ENCODE measurements around the gene TBC1D26. TPM values are rescaled to one million over a fixed set of nuclear protein-coding genes. Genes with fewer than 3 reads are reported as not detected.
"Not testable (repeated sequence)": the region's sequence is repeated elsewhere in the genome, so short reads cannot be mapped to it uniquely, and the experiment has no call there.

The TBC1D26 gene
- polyA plus RNA-seq (2013, experiment 1 of 4), result 2.0 TPM
- 1.7 TPM for polyA plus RNA-seq (2013, experiment 2 of 4)
- 2.6 TPM for polyA plus RNA-seq (2013, experiment 3 of 4)
- 4.7 TPM for polyA plus RNA-seq (2013, experiment 4 of 4)

- WGBS, 2 experiments, result 92 to 94% methylated on average over 9 of the region's 10 CpGs
- not testable (repeated sequence) for H3K4me1 ChIP-seq (ENCODE audit: control insufficient read depth, insufficient read depth, low read length); H3K27me3 ChIP-seq (ENCODE audit: control insufficient read depth, insufficient read depth, low read length, poor library complexity, severe bottlenecking); H3K9me3 ChIP-seq (ENCODE audit: control insufficient read depth, low read length); H3K27ac ChIP-seq (ENCODE audit: insufficient read depth, low read depth, low read length, poor library complexity, severe bottlenecking); H3K4me3 ChIP-seq (ENCODE audit: insufficient read depth, low read depth, low read length); H3K36me3 ChIP-seq (ENCODE audit: control insufficient read depth, insufficient read depth, low read length)
These were observed at the start of gene TBC1D26 for GRCh38 chr17:15731900-15732299. Gene TBC1D26, plus strand, starts transcription at chr17:15732283. Its CDS starts 3,066 bp downstream, at chr17:15735349.

DNA sequence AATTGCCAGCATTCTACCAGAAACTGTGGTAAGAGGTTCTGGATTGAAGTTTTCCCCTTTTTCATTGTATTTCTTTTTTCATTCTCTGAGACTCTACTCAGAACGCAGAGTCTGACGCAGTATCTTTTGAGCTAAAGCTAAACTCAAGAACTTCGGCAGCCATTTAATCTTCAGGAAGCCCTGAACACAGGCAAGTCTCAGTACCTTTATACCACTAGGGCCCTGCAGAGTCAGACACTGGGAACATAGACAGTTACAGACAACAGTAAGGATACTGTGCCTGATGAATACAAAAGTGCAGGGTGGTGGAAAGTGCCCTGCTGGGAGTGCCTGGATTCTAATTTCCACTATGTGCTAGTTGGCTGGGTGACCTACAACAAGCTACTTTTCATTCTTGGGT, 48.9 kb upstream of the TBC1D26 start:
- not testable (repeated sequence) for H3K27me3 ChIP-seq (ENCODE audit: control insufficient read depth, insufficient read depth, low read length, poor library complexity, severe bottlenecking); H3K36me3 ChIP-seq (ENCODE audit: control insufficient read depth, insufficient read depth, low read length); H3K9me3 ChIP-seq (ENCODE audit: control insufficient read depth, low read length); H3K27ac ChIP-seq (ENCODE audit: insufficient read depth, low read depth, low read length, poor library complexity, severe bottlenecking); H3K4me1 ChIP-seq (ENCODE audit: control insufficient read depth, insufficient read depth, low read length)
- 97 to 98% methylated on average over 3 of the region's 3 CpGs for WGBS, 2 experiments
- peak overlapping the region; percentile 66 for H3K4me3 ChIP-seq (ENCODE audit: insufficient read depth, low read depth, low read length)

- H3K4me1 ChIP-seq (ENCODE audit: control insufficient read depth, insufficient read depth, low read length); H3K27ac ChIP-seq (ENCODE audit: insufficient read depth, low read depth, low read length, poor library complexity, severe bottlenecking); H3K36me3 ChIP-seq (ENCODE audit: control insufficient read depth, insufficient read depth, low read length); H3K9me3 ChIP-seq (ENCODE audit: control insufficient read depth, low read length); H3K27me3 ChIP-seq (ENCODE audit: control insufficient read depth, insufficient read depth, low read length, poor library complexity, severe bottlenecking): not testable (repeated sequence)
- 3 to 4% methylated on average over 21 to 27 of the region's 35 CpGs for WGBS, 2 experiments
- peak within 1 kb of the TSS; percentile 66 for H3K4me3 ChIP-seq (ENCODE audit: insufficient read depth, low read depth, low read length)
These were observed 48.1 kb upstream of the TBC1D26 start, which contains the start of gene TRIM16 for GRCh38 chr17:15683824-15684478. Gene TRIM16, minus strand, starts transcription at chr17:15684311. Its CDS starts 32,702 bp downstream, at chr17:15651609.

DNA sequence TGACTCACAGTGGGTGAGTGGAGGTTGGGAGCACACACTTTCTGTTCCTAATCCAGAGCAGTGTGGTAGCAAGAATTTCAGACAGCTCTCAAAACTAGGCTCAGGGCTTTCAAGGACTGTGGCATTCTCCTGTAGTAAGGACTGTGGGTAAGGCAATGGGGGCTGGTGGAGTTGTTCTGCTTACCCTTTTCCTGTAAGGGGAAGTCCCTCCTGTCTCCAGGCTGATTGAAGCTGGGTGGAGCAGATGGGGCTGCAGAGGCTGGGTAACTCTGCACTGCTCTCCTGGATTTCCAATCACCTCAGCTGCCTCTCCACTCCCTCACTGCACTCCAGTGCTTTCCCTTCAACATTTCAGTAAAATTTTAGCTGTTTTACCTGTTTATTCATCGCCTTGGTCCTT, 44.6 kb upstream of the TBC1D26 start:
- 94 to 100% methylated on average over 1 of the region's 1 CpG for WGBS, 2 experiments
- H3K36me3 ChIP-seq (ENCODE audit: control insufficient read depth, insufficient read depth, low read length); H3K4me3 ChIP-seq (ENCODE audit: insufficient read depth, low read depth, low read length); H3K4me1 ChIP-seq (ENCODE audit: control insufficient read depth, insufficient read depth, low read length); H3K9me3 ChIP-seq (ENCODE audit: control insufficient read depth, low read length); H3K27ac ChIP-seq (ENCODE audit: insufficient read depth, low read depth, low read length, poor library complexity, severe bottlenecking); H3K27me3 ChIP-seq (ENCODE audit: control insufficient read depth, insufficient read depth, low read length, poor library complexity, severe bottlenecking): not testable (repeated sequence)

DNA sequence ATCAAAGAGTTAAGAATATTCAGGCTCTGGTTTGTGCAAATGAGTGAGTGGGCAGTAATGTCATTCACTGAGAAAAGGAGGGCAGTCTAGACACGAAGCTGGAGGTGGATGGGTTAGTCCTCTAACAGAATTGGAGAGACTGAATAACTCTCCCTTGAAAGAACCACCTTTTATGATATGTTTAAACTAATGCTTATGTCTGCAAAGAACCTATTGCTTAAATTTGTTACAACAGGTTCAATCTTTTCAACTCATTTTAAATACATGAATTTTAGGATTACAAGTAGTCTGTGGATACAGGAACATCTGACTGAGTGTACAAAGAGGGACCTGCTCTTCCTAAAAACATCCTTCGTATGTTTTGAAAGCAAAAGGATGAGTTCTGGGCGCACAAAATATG, 33.1 kb upstream of the TBC1D26 start:
- H3K9me3 ChIP-seq (ENCODE audit: control insufficient read depth, low read length); H3K27me3 ChIP-seq (ENCODE audit: control insufficient read depth, insufficient read depth, low read length, poor library complexity, severe bottlenecking); H3K4me1 ChIP-seq (ENCODE audit: control insufficient read depth, insufficient read depth, low read length); H3K36me3 ChIP-seq (ENCODE audit: control insufficient read depth, insufficient read depth, low read length); H3K4me3 ChIP-seq (ENCODE audit: insufficient read depth, low read depth, low read length): not testable (repeated sequence)
- WGBS, 2 experiments, result no CpG with 5 or more reads among the region's 3 CpGs
- H3K27ac ChIP-seq (ENCODE audit: insufficient read depth, low read depth, low read length, poor library complexity, severe bottlenecking), result peak overlapping the region; percentile 26

GRCh38 chr17:15699413-15699924, 32.6 kb upstream of the TBC1D26 start, which contains the start of gene ZNF286A:
Gene ZNF286A, plus strand, starts transcription at chr17:15699752. Its CDS starts 578 bp downstream, at chr17:15700330.
- H3K9me3 ChIP-seq (ENCODE audit: control insufficient read depth, low read length); H3K4me1 ChIP-seq (ENCODE audit: control insufficient read depth, insufficient read depth, low read length); H3K27me3 ChIP-seq (ENCODE audit: control insufficient read depth, insufficient read depth, low read length, poor library complexity, severe bottlenecking): not testable (repeated sequence)
- WGBS, 2 experiments, result 1% methylated on average over 39 to 41 of the region's 44 CpGs
- H3K4me3 ChIP-seq (ENCODE audit: insufficient read depth, low read depth, low read length), result peak within 1 kb of the TSS; percentile 60
- peak within 1 kb of the TSS; percentile 26 for H3K27ac ChIP-seq (ENCODE audit: insufficient read depth, low read depth, low read length, poor library complexity, severe bottlenecking)
- peaks cover 10% of the 10 kb centered on the region for H3K36me3 ChIP-seq (ENCODE audit: control insufficient read depth, insufficient read depth, low read length)

DNA sequence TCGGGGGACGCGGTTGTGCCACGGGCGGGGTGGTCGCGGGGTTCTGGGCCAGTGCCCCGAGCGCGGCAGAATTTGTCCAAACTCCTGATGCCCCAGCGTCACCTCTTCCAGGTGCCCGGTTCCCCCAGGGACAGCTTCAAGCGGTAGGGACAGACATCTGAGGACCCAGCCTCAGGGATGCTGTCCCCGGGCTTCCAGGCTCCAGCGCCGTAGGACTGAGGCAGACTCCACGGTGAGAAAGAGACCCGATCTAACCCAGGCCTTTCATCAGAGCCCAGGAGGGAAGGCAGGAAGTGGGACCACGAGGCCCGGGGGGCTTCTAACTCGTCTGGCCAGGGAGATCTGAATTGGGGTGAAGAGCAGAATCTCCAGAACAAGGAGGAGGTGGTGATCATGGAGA, 32.1 kb upstream of the TBC1D26 start:
- Histone ChIP-seq H3K4me3 (ENCODE audit: insufficient read depth, low read depth, low read length) (peak overlapping the region; percentile 60), H3K36me3 (ENCODE audit: control insufficient read depth, insufficient read depth, low read length) (peaks cover 15% of the 10 kb centered on the region)
- not testable (repeated sequence) for H3K27ac ChIP-seq (ENCODE audit: insufficient read depth, low read depth, low read length, poor library complexity, severe bottlenecking); H3K27me3 ChIP-seq (ENCODE audit: control insufficient read depth, insufficient read depth, low read length, poor library complexity, severe bottlenecking); H3K4me1 ChIP-seq (ENCODE audit: control insufficient read depth, insufficient read depth, low read length); H3K9me3 ChIP-seq (ENCODE audit: control insufficient read depth, low read length)
- WGBS, 2 experiments, result 0% methylated on average over 12 of the region's 21 CpGs

DNA sequence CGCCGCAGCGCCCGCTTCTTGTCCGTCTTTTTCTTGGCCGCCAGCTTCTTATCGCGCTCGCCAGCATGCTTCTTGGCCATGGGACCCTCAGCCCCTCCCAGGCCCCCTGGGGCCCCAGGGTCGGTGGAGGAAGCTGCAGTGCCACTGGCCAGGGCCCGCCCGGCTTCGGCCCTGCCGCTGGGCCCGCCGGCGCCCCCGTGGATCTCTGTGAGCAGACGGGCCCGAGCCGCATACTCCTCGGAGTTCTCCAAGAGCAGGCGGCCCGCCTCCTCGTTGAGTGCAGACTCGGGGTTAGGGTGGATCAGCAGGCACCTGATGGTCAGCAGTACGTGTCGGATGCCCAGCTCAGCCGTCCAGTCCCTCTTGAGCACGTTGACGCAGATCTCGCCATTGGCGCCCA, 27.8 kb upstream of the TBC1D26 start:
- H3K36me3 ChIP-seq (ENCODE audit: control insufficient read depth, insufficient read depth, low read length), result peaks cover 52% of the 10 kb centered on the region

GRCh38 chr17:15704813-15705212, 27.3 kb upstream of the TBC1D26 start:
- not testable (repeated sequence) for H3K27me3 ChIP-seq (ENCODE audit: control insufficient read depth, insufficient read depth, low read length, poor library complexity, severe bottlenecking); H3K4me3 ChIP-seq (ENCODE audit: insufficient read depth, low read depth, low read length); H3K27ac ChIP-seq (ENCODE audit: insufficient read depth, low read depth, low read length, poor library complexity, severe bottlenecking); H3K4me1 ChIP-seq (ENCODE audit: control insufficient read depth, insufficient read depth, low read length); H3K9me3 ChIP-seq (ENCODE audit: control insufficient read depth, low read length)
- peaks cover 55% of the 10 kb centered on the region for H3K36me3 ChIP-seq (ENCODE audit: control insufficient read depth, insufficient read depth, low read length)
- 94 to 96% methylated on average over 31 to 32 of the region's 32 CpGs for WGBS, 2 experiments

More for the DNA sequence above, 27.8 kb upstream of the TBC1D26 start:
- not testable (repeated sequence) for H3K4me3 ChIP-seq (ENCODE audit: insufficient read depth, low read depth, low read length); H3K27ac ChIP-seq (ENCODE audit: insufficient read depth, low read depth, low read length, poor library complexity, severe bottlenecking); H3K9me3 ChIP-seq (ENCODE audit: control insufficient read depth, low read length); H3K4me1 ChIP-seq (ENCODE audit: control insufficient read depth, insufficient read depth, low read length); H3K27me3 ChIP-seq (ENCODE audit: control insufficient read depth, insufficient read depth, low read length, poor library complexity, severe bottlenecking)
- 96% methylated on average over 23 to 27 of the region's 33 CpGs for WGBS, 2 experiments

DNA sequence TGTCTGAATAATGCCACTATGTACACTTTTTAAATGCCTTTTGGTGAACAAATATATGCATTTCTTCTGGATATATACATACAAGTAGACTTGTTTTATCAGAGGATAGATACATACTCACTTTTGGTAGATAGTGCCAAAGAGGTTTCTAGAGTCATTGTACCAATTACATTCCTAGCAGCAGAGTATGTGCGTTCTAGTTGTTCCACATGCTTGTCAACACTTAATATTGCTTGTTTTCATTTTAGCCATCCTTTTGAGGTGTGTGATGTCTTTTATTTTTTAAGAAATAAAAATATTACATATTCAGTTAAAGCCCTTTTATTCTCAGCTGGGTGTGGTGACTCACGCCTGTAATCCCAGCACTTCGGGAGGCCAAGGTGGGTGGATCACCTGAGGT, 23.2 kb upstream of the TBC1D26 start:
- not testable (repeated sequence) for H3K9me3 ChIP-seq (ENCODE audit: control insufficient read depth, low read length); H3K27ac ChIP-seq (ENCODE audit: insufficient read depth, low read depth, low read length, poor library complexity, severe bottlenecking); H3K4me1 ChIP-seq (ENCODE audit: control insufficient read depth, insufficient read depth, low read length); H3K4me3 ChIP-seq (ENCODE audit: insufficient read depth, low read depth, low read length); H3K27me3 ChIP-seq (ENCODE audit: control insufficient read depth, insufficient read depth, low read length, poor library complexity, severe bottlenecking)
- WGBS, 2 experiments, result 100% methylated on average over 3 of the region's 3 CpGs; no CpG with 5 or more reads in 1 of the 2 experiments
- peaks cover 69% of the 10 kb centered on the region for H3K36me3 ChIP-seq (ENCODE audit: control insufficient read depth, insufficient read depth, low read length)

Data from ectodermal cell (in vitro differentiated cells).